GM18858 (cell line): ENCODE results near the gene OARD1.

Source experiments
- ATAC-seq: cut with Tn5 transposase; IDR thresholded peaks from one replicate; pipeline ENCODE4 v1.9.1; 2021; ENCODE audit not compliant: unreplicated experiment

OARD1 gene

GRCh38 chr6:41050536-41050935, 21.6 kb downstream of the OARD1 start:
- ATAC-seq: no peak

- ATAC-seq: no peak
Observed at GRCh38 chr6:41049955-41050354, 22.2 kb downstream of the OARD1 start.

GRCh38 chr6:41049521-41049920, 22.6 kb downstream of the OARD1 start:
- ATAC-seq: no peak

GRCh38 chr6:41047745-41048732, 24.1 kb downstream of the OARD1 start:
- ATAC-seq: no peak

- ATAC-seq: no peak
Observed at GRCh38 chr6:41047306-41047705, 24.9 kb downstream of the OARD1 start.

GRCh38 chr6:41046084-41046483, 26.1 kb downstream of the OARD1 start:
- no peak for ATAC-seq

- ATAC-seq: no peak
Observed at GRCh38 chr6:41045664-41046063, 26.5 kb downstream of the OARD1 start.

GRCh38 chr6:41043151-41043550, 29.0 kb downstream of the OARD1 start:
- no peak for ATAC-seq

GRCh38 chr6:41042226-41043055, 29.7 kb downstream of the OARD1 start, which contains the start of gene TSPO2:
Gene TSPO2, plus strand, starts transcription at chr6:41042467. Its CDS starts 519 bp downstream, at chr6:41042986.
- ATAC-seq: no peak

GRCh38 chr6:41040940-41041536, 31.1 kb downstream of the OARD1 start:
- no peak for ATAC-seq

GRCh38 chr6:41040101-41040939, 31.8 kb downstream of the OARD1 start:
- no peak for ATAC-seq

- no peak for ATAC-seq
Observed at GRCh38 chr6:41039060-41039998, 32.8 kb downstream of the OARD1 start, which contains the start of gene UNC5CL. Gene UNC5CL, minus strand, starts transcription at chr6:41039221. Its CDS starts 4,147 bp downstream, at chr6:41035074.

GRCh38 chr6:41038205-41038604, 34.0 kb downstream of the OARD1 start:
- no peak for ATAC-seq

- no peak for ATAC-seq
Observed at GRCh38 chr6:41037107-41037900, 34.9 kb downstream of the OARD1 start.

GRCh38 chr6:41036601-41037000, 35.6 kb downstream of the OARD1 start:
- no peak for ATAC-seq

GRCh38 chr6:41036186-41036585, 36.0 kb downstream of the OARD1 start:
- no peak for ATAC-seq

- no peak for ATAC-seq
Observed at GRCh38 chr6:41033776-41034175, 38.4 kb downstream of the OARD1 start.

- ATAC-seq: no peak
Observed at GRCh38 chr6:41032830-41033229, 39.3 kb downstream of the OARD1 start.
